Esophagus squamous epithelium (tissue), 5 donors: ENCODE data around the gene DEDD. TPM values are rescaled to one million over a fixed set of nuclear protein-coding genes. Genes with fewer than 3 reads are reported as not detected.

ENCODE experiments used
- DNase-seq: peaks from one replicate; lab custom pipeline; 2025; lab: John Stamatoyannopoulos, UW
- H3K27ac ChIP-seq, 4 donors: fragments of 200-600 bp; sonication (generic); one replicate each; pipeline ENCODE4 v1.5.1; 2016 to 2019; ENCODE audit warnings: mild to moderate bottlenecking in 1 of 4
- H3K27me3 ChIP-seq, 4 donors: fragments of 200-600 bp; sonication (generic); 1 replicate in 3 of 4; 2 replicates in 1 of 4; pipeline versions ENCODE4 v1.5.1 to v1.6.0; 2017 to 2021; ENCODE audit warnings: antibody characterized with exemption in 1 of 4
- H3K36me3 ChIP-seq, 3 donors: fragments of 200-600 bp; sonication (generic); one replicate each; pipeline ENCODE4 v1.5.1; 2016 to 2019
- H3K4me1 ChIP-seq, 3 donors: fragments of 200-600 bp; sonication (generic); one replicate each; pipeline ENCODE4 v1.5.1; 2017 to 2019
- H3K4me3 ChIP-seq, 4 donors: fragments of 200-600 bp; sonication (generic); 1 replicate in 3 of 4; 2 replicates in 1 of 4; pipeline ENCODE4 v1.5.1; 2016 to 2019; ENCODE audit warnings: mild to moderate bottlenecking in 2 of 4, moderate library complexity in 1 of 4
- H3K9me3 ChIP-seq, 3 donors: fragments of 200-600 bp; sonication (generic); one replicate each; pipeline ENCODE4 v1.5.1; 2016 to 2019
- CTCF ChIP-seq, 6 experiments: fragments of 450-650 bp in 4 of 6; fragments of 200-600 bp in 2 of 6; sonication (generic) in 2 of 6; IDR thresholded peaks; one replicate each; pipeline ENCODE4 v1.5.1; 2016 to 2019; ENCODE audit warnings: antibody characterized with exemption in 6 of 6, mild to moderate bottlenecking in 4 of 6, moderate library complexity in 4 of 6
- POLR2A ChIP-seq, 4 donors: fragments of 450-650 bp; IDR thresholded peaks; one replicate each; pipeline ENCODE4 v1.6.1; 2017; ENCODE audit warnings: antibody characterized with exemption in 4 of 4, mild to moderate bottlenecking in 4 of 4, moderate library complexity in 3 of 4
- WGBS, 2 donors: methylation state at CpG; one replicate each; pipeline ENCODE4 v1.1.5; 2018; 5-methylcytosine and 5-hydroxymethylcytosine counted together
- intact Hi-C: fragments of 100-400 bp; cut with DNase I; formaldehyde crosslinking; loops from one replicate; pipeline ENCODE4 v1.15.0; 2022
- total RNA-seq, 4 donors: library from RNA; depleted of rRNA; stranded (reverse); fragments of >200 nt; gene quantifications; one replicate each; pipeline ENCODE4 v1.1.0, GENCODE V29; 2016
- donor health status: DM: yes; HTN: yes; CAD: no.

DEDD gene
- total RNA-seq, 4 donors from 2014 or later, result 16.6 to 32.8 (median 27.2) TPM

- H3K4me3 ChIP-seq, result no peak overlapping the region
- peaks cover 26 to 79% (median 37%) of the 10 kb centered on the region in 3 donors for H3K4me1 ChIP-seq
- peak overlapping the region in 2 of 4 donors; percentile 81 to 82 for H3K27ac ChIP-seq
- TF ChIP-seq CTCF (IDR thresholded peaks at IDR 0.05) (no peak), POLR2A (IDR thresholded peaks at IDR 0.05) (no peak)
- no peak for DNase-seq
- peaks cover 0 to 13% (median 0%) of the 10 kb centered on the region in 3 donors for H3K36me3 ChIP-seq
- H3K27me3 ChIP-seq, result no peaks in the 10 kb centered on the region
- WGBS, 2 donors, result 92 to 94% methylated on average over 6 of the region's 6 CpGs
- intact Hi-C loops, result loop anchor here (10.0 kb wide), 1 partner anchor 60 kb away; the partner anchor contains the start of gene TSTD1
- no peaks in the 10 kb centered on the region for H3K9me3 ChIP-seq
These were observed 37.2 kb downstream of the DEDD start for GRCh38 chr1:161095230-161095629.

GRCh38 chr1:161094481-161094880 lies 38.0 kb downstream of the DEDD start:
- WGBS, 2 donors, result 93 to 97% methylated on average over 14 of the region's 14 CpGs
- H3K9me3 ChIP-seq, result no peaks in the 10 kb centered on the region
- H3K27ac ChIP-seq, result no peak overlapping the region
- H3K4me1 ChIP-seq, result peaks cover 29 to 86% (median 41%) of the 10 kb centered on the region in 3 donors
- H3K36me3 ChIP-seq, result peaks cover 0 to 5% (median 0%) of the 10 kb centered on the region in 3 donors
- H3K27me3 ChIP-seq, result no peaks in the 10 kb centered on the region
- no peak for TF ChIP-seq CTCF (IDR thresholded peaks at IDR 0.05)
- TF ChIP-seq POLR2A (IDR thresholded peaks at IDR 0.05), result no peak
- no peak for DNase-seq
- intact Hi-C loops, result loop anchor here (10.0 kb wide), 1 partner anchor 60 kb away; the partner anchor contains the start of gene TSTD1
- no peak overlapping the region for H3K4me3 ChIP-seq

- H3K27ac ChIP-seq, result peak overlapping the region; percentile 19 to 97 (median 72)
- no peak overlapping the region for H3K4me3 ChIP-seq
- intact Hi-C loops, result loop anchor here (10.0 kb wide), 1 partner anchor 58 kb away; the partner anchor contains the start of gene TSTD1
- H3K36me3 ChIP-seq, result no peaks in the 10 kb centered on the region
- DNase-seq, result no peak
- peaks cover 22 to 81% (median 30%) of the 10 kb centered on the region in 3 donors for H3K4me1 ChIP-seq
- H3K9me3 ChIP-seq, result no peaks in the 10 kb centered on the region
- WGBS, 2 donors, result 42 to 46% methylated on average over 3 of the region's 3 CpGs
- no peaks in the 10 kb centered on the region for H3K27me3 ChIP-seq
- no peak for TF ChIP-seq CTCF (IDR thresholded peaks at IDR 0.05)
- TF ChIP-seq POLR2A (IDR thresholded peaks at IDR 0.05), result no peak
These were observed 39.8 kb downstream of the DEDD start for GRCh38 chr1:161092621-161093028.

- DNase-seq, result no peak
- Histone ChIP-seq H3K36me3 (no peaks in the 10 kb centered on the region), H3K4me3 (no peak overlapping the region), H3K9me3 (no peaks in the 10 kb centered on the region), H3K27me3 (no peaks in the 10 kb centered on the region), H3K27ac (peak overlapping the region; percentile 34 to 97 (median 72)), H3K4me1 (peaks cover 17 to 75% (median 25%) of the 10 kb centered on the region in 3 donors)
- intact Hi-C loops, result loop anchor here (10.0 kb wide), 1 partner anchor 57 kb away; the partner anchor contains the start of gene TSTD1
- 89 to 97% methylated on average over 3 to 5 of the region's 7 CpGs for WGBS, 2 donors
- TF ChIP-seq CTCF (IDR thresholded peaks at IDR 0.05), result no peak
- TF ChIP-seq POLR2A (IDR thresholded peaks at IDR 0.05), result no peak
These were observed 40.5 kb downstream of the DEDD start for GRCh38 chr1:161091796-161092507.

- no peaks in the 10 kb centered on the region for H3K27me3 ChIP-seq
- H3K36me3 ChIP-seq, result no peaks in the 10 kb centered on the region
- peak overlapping the region in 3 of 4 donors; percentile 3 to 97 (median 95) for H3K27ac ChIP-seq
- no peak for TF ChIP-seq POLR2A (IDR thresholded peaks at IDR 0.05)
- TF ChIP-seq CTCF (IDR thresholded peaks at IDR 0.05), result no peak
- 82 to 92% methylated on average over 5 of the region's 5 CpGs for WGBS, 2 donors
- no peak overlapping the region for H3K4me3 ChIP-seq
- intact Hi-C loops, result loop anchor here (10.0 kb wide), 1 partner anchor 56 kb away; the partner anchor contains the start of gene TSTD1
- H3K4me1 ChIP-seq, result peaks cover 11 to 75% (median 16%) of the 10 kb centered on the region in 3 donors
- no peaks in the 10 kb centered on the region for H3K9me3 ChIP-seq
- no peak for DNase-seq
These were observed 41.4 kb downstream of the DEDD start for GRCh38 chr1:161091093-161091492.
